GM18502 (cell line): Measurements from ENCODE around the gene TSPEAR.
"Not testable (repeated sequence)": the region's sequence is repeated elsewhere in the genome, so short reads cannot be mapped to it uniquely, and the experiment has no call there.

Experiments
- ATAC-seq: cut with Tn5 transposase; IDR thresholded peaks from one replicate; pipeline ENCODE4 v1.9.1; 2021; ENCODE audit warnings: mild to moderate bottlenecking; ENCODE audit not compliant: unreplicated experiment, poor library complexity

Gene TSPEAR

GRCh38 chr21:44657635-44658540 lies 53.5 kb downstream of the TSPEAR start, which contains the start of gene KRTAP12-3:
Gene KRTAP12-3 (plus strand): TSS chr21:44657932. CDS start chr21:44657980, 48 bp downstream.
- ATAC-seq = no peak

GRCh38 chr21:44656868-44657267 lies 54.5 kb downstream of the TSPEAR start:
- no peak for ATAC-seq

- ATAC-seq = no peak
Observed at GRCh38 chr21:44654576-44655175, 56.7 kb downstream of the TSPEAR start, which contains the start of gene KRTAP12-4. Gene KRTAP12-4 (minus strand): TSS chr21:44654659. CDS start chr21:44654614, 45 bp downstream.

- no peak for ATAC-seq
Observed at GRCh38 chr21:44653656-44654575, 57.5 kb downstream of the TSPEAR start.

GRCh38 chr21:44653123-44653522 lies 58.2 kb downstream of the TSPEAR start:
- no peak for ATAC-seq

- ATAC-seq = no peak
Observed at GRCh38 chr21:44650973-44651675, 60.2 kb downstream of the TSPEAR start.

GRCh38 chr21:44650265-44650972 lies 61.0 kb downstream of the TSPEAR start:
- no peak for ATAC-seq

- ATAC-seq = no peak
Observed at GRCh38 chr21:44649521-44650100, 61.8 kb downstream of the TSPEAR start.

- ATAC-seq = no peak
Observed at GRCh38 chr21:44648557-44649311, 62.6 kb downstream of the TSPEAR start.

- ATAC-seq = no peak
Observed at GRCh38 chr21:44647222-44647552, 64.2 kb downstream of the TSPEAR start.

GRCh38 chr21:44646366-44647221 lies 64.8 kb downstream of the TSPEAR start, which contains the start of gene KRTAP10-11:
Gene KRTAP10-11 (plus strand): TSS chr21:44646414. CDS start chr21:44646459, 45 bp downstream.
- not testable (repeated sequence) for ATAC-seq

- ATAC-seq = no peak
Observed at GRCh38 chr21:44644878-44645277, 66.5 kb downstream of the TSPEAR start.

GRCh38 chr21:44643741-44644310 lies 67.5 kb downstream of the TSPEAR start:
- ATAC-seq = no peak

- ATAC-seq = no peak
Observed at GRCh38 chr21:44640761-44641160, 70.6 kb downstream of the TSPEAR start.

GRCh38 chr21:44639331-44639655 lies 72.1 kb downstream of the TSPEAR start:
- no peak for ATAC-seq

- not testable (repeated sequence) for ATAC-seq
Observed at GRCh38 chr21:44638506-44639330, 72.7 kb downstream of the TSPEAR start.
